HepG2 (cell line): ENCODE data around the gene LARP1. TPM values are rescaled to one million over a fixed set of nuclear protein-coding genes. Genes with fewer than 3 reads are reported as not detected.

ENCODE experiments used
- CBX1 ChIP-seq: IDR thresholded peaks from one replicate; pipeline ENCODE4 v1.6.1; 2016; ENCODE audit warnings: antibody characterized with exemption, low read depth
- CENPX ChIP-seq: sonication (generic); formaldehyde crosslinking; IDR thresholded peaks from 2 replicates; pipeline ENCODE4 v1.9.0; 2021; ENCODE audit warnings: mild to moderate bottlenecking, missing genetic modification reagents, moderate library complexity
- CSRNP1 ChIP-seq: sonication (generic); formaldehyde crosslinking; IDR thresholded peaks from 2 replicates; pipeline ENCODE4 v1.8.1; 2023; ENCODE audit warnings: mild to moderate bottlenecking, missing genetic modification reagents
- ELF4 ChIP-seq: sonication (generic); formaldehyde crosslinking; IDR thresholded peaks from 2 replicates; pipeline ENCODE4 v1.5.0; 2020; ENCODE audit warnings: missing genetic modification reagents, mild to moderate bottlenecking, moderate library complexity, borderline replicate concordance
- ESRRA ChIP-seq: sonication (generic); formaldehyde crosslinking; IDR thresholded peaks from 2 replicates; pipeline ENCODE4 v1.5.1; 2020; ENCODE audit warnings: mild to moderate bottlenecking, low read depth, missing genetic modification reagents
- FOXP4 ChIP-seq: sonication (generic); formaldehyde crosslinking; IDR thresholded peaks from 2 replicates; pipeline ENCODE4 v1.4.0; 2020; ENCODE audit warnings: missing genetic modification reagents
- HDAC6 ChIP-seq: fragments of 200-600 bp; sonication (generic); IDR thresholded peaks from 2 replicates; pipeline ENCODE4 v1.7.0; 2017; ENCODE audit warnings: mild to moderate bottlenecking, antibody characterized with exemption, low read length, low read depth
- HMGA1 ChIP-seq: sonication (generic); formaldehyde crosslinking; conservative IDR thresholded peaks from 2 replicates; pipeline ENCODE4 v1.4.0; 2020; ENCODE audit warnings: missing genetic modification reagents
- KLF13 ChIP-seq: sonication (generic); formaldehyde crosslinking; IDR thresholded peaks from 2 replicates; pipeline ENCODE4 v1.4.0; 2020; ENCODE audit warnings: mild to moderate bottlenecking, missing genetic modification reagents
- MIER2 ChIP-seq: IDR thresholded peaks from 2 replicates; pipeline ENCODE4 v1.6.1; 2016; ENCODE audit warnings: missing biosample characterization, missing genetic modification reagents
- NKX3-1 ChIP-seq: sonication (generic); formaldehyde crosslinking; IDR thresholded peaks from 2 replicates; pipeline ENCODE4 v1.5.0; 2020; ENCODE audit warnings: missing genetic modification reagents
- SALL1 ChIP-seq: sonication (generic); formaldehyde crosslinking; IDR thresholded peaks from 2 replicates; pipeline ENCODE4 v1.8.0; 2022; ENCODE audit warnings: mild to moderate bottlenecking, missing genetic modification reagents
- SMYD3 ChIP-seq: sonication (generic); formaldehyde crosslinking; IDR thresholded peaks from 2 replicates; pipeline ENCODE4 v1.8.1; 2023; ENCODE audit warnings: mild to moderate bottlenecking, missing genetic modification reagents
- SRSF1 ChIP-seq: fragments of 200-400 bp; formaldehyde crosslinking; optimal IDR thresholded peaks from 2 replicates; pipeline ENCODE3; 2017; ENCODE audit warnings: mild to moderate bottlenecking, low read depth, low read length, moderate library complexity
- STAT5B ChIP-seq: sonication (generic); formaldehyde crosslinking; IDR thresholded peaks from 2 replicates; pipeline ENCODE4 v1.4.0; 2020; ENCODE audit warnings: missing genetic modification reagents
- YEATS2 ChIP-seq: sonication (generic); formaldehyde crosslinking; IDR thresholded peaks from 2 replicates; pipeline ENCODE4 v1.4.0; 2020; ENCODE audit warnings: missing genetic modification reagents, borderline replicate concordance
- YEATS4 ChIP-seq: sonication (generic); formaldehyde crosslinking; IDR thresholded peaks from 2 replicates; pipeline ENCODE4 v1.4.0; 2020; ENCODE audit warnings: missing genetic modification reagents, borderline replicate concordance
- ZBTB46 ChIP-seq: sonication (generic); formaldehyde crosslinking; IDR thresholded peaks from 2 replicates; pipeline ENCODE4 v1.4.0; 2020; ENCODE audit warnings: mild to moderate bottlenecking, missing genetic modification reagents, borderline replicate concordance
- ZFP62 ChIP-seq: sonication (generic); formaldehyde crosslinking; IDR thresholded peaks from 2 replicates; pipeline ENCODE4 v1.4.0; 2020; ENCODE audit warnings: missing genetic modification reagents
- ZFY ChIP-seq: sonication (generic); formaldehyde crosslinking; IDR thresholded peaks from 2 replicates; pipeline ENCODE4 v1.4.0; 2020; ENCODE audit warnings: missing genetic modification reagents
- ZNF18 ChIP-seq: sonication (generic); formaldehyde crosslinking; IDR thresholded peaks from 2 replicates; pipeline ENCODE4 v1.8.0; 2022; ENCODE audit warnings: mild to moderate bottlenecking, missing genetic modification reagents; ENCODE audit not compliant: insufficient replicate concordance
- ZNF205 ChIP-seq: IDR thresholded peaks from 2 replicates; pipeline ENCODE4 v1.6.1; 2018; ENCODE audit warnings: missing biosample characterization, missing genetic modification reagents
- ZNF44 ChIP-seq: sonication (generic); formaldehyde crosslinking; IDR thresholded peaks from 2 replicates; pipeline ENCODE4 v1.5.1; 2020; ENCODE audit warnings: mild to moderate bottlenecking, missing genetic modification reagents
- ZNF550 ChIP-seq: sonication (generic); formaldehyde crosslinking; IDR thresholded peaks from 2 replicates; pipeline ENCODE4 v1.4.0; 2020; ENCODE audit warnings: mild to moderate bottlenecking, missing genetic modification reagents, borderline replicate concordance
- polyA plus RNA-seq, 8 experiments: library from polyadenylated mRNA; depleted of rRNA in 3 of 8; stranded (reverse) in 7 of 8; unstranded in 1 of 8; fragments of >200 nt; fragmentation: Illumina TruSeq in 4 of 8; extraction: Trizol in 4 of 8; gene quantifications; 2 replicates each; pipeline versions ENCODE4 v1.2.1 to v1.2.3, GENCODE V29; 2011 to 2016; ENCODE audit warnings: low read depth in 4 of 8, missing spikeins in 1 of 8, mixed read lengths in 1 of 8; ENCODE audit not compliant: insufficient read depth in 1 of 8
- total RNA-seq, 5 experiments: library from RNA; depleted of rRNA; stranded (reverse); fragments of >200 nt; fragmentation: Illumina TruSeq; extraction: Trizol; gene quantifications; 2 replicates each; pipeline ENCODE4 v1.2.3, GENCODE V29; 2016; ENCODE audit warnings: low read depth in 1 of 5

Gene LARP1
- total and polyA plus RNA-seq, 2 of the 13 experiments (the other 11 are each of a cell fraction or from before 2014, with no cell fraction given), result 45.2 to 61.4 TPM

- TF ChIP-seq FOXP4 (CRISPR knock-in tag) (peak; percentile 74), MIER2 (no peak), SRSF1 (no peak), ZFP62 (CRISPR knock-in tag) (no peak), NKX3-1 (CRISPR knock-in tag) (no peak), ESRRA (peak; percentile 72), YEATS4 (no peak), HDAC6 (no peak), ELF4 (no peak), ZBTB46 (no peak), YEATS2 (CRISPR knock-in tag) (no peak), STAT5B (CRISPR knock-in tag) (no peak), CENPX (CRISPR knock-in tag) (no peak), ZNF205 (CRISPR knock-in tag) (no peak), KLF13 (CRISPR knock-in tag) (no peak), SMYD3 (no peak), CBX1 (no peak), CSRNP1 (CRISPR knock-in tag) (no peak; the same call in 1 of the 2 replicates), SALL1 (CRISPR knock-in tag) (peak; percentile 59), ZNF44 (CRISPR knock-in tag) (no peak), ZNF18 (peak; percentile 56), ZNF550 (CRISPR knock-in tag) (no peak), HMGA1 (no peak), ZFY (CRISPR knock-in tag) (no peak)
Measured at GRCh38 chr5:154837009-154837901, 82.1 kb downstream of the LARP1 start (continued).
